Loucy (cell line): ENCODE data around the gene HGD.

ENCODE experiments used
- H2AFZ ChIP-seq: fragments of 200-600 bp; sonication (generic); 2 replicates; pipeline ENCODE4 v1.6.0; 2016; ENCODE audit warnings: antibody characterized with exemption, mild to moderate bottlenecking, low read length, moderate library complexity
- H3F3A ChIP-seq: fragments of 200-600 bp; 2 replicates; pipeline ENCODE4 v1.6.0; 2016; ENCODE audit warnings: antibody characterized with exemption, low read depth, mild to moderate bottlenecking
- H3K27me3 ChIP-seq: fragments of 200-600 bp; sonication (generic); 2 replicates; pipeline ENCODE4 v1.6.1; 2014; ENCODE audit warnings: low read length, mild to moderate bottlenecking; ENCODE audit not compliant: insufficient read depth, poor library complexity, severe bottlenecking
- H3K36me3 ChIP-seq: fragments of 200-600 bp; sonication (generic); 2 replicates; pipeline ENCODE4 v1.6.1; 2016; ENCODE audit warnings: low read length; ENCODE audit not compliant: insufficient read depth
- H3K4me1 ChIP-seq: fragments of 200-600 bp; sonication (generic); 2 replicates; pipeline ENCODE4 v1.5.1; 2014; ENCODE audit warnings: low read length, mild to moderate bottlenecking; ENCODE audit not compliant: insufficient read depth, poor library complexity, severe bottlenecking
- H3K4me2 ChIP-seq: fragments of 200-600 bp; sonication (generic); 2 replicates; pipeline ENCODE4 v1.6.0; 2014; ENCODE audit warnings: antibody characterized with exemption, low read length, low read depth, mild to moderate bottlenecking; ENCODE audit not compliant: poor library complexity, severe bottlenecking
- H3K4me3 ChIP-seq: fragments of 200-600 bp; sonication (generic); 2 replicates; pipeline ENCODE4 v1.5.1; 2014; ENCODE audit warnings: low read length, mild to moderate bottlenecking, mixed read lengths; ENCODE audit not compliant: poor library complexity, severe bottlenecking
- H3K79me2 ChIP-seq: fragments of 200-600 bp; sonication (generic); 2 replicates; pipeline ENCODE4 v1.6.1; 2014; ENCODE audit warnings: low read length; ENCODE audit not compliant: insufficient read depth
- H3K9ac ChIP-seq: fragments of 200-600 bp; sonication (generic); 2 replicates; pipeline ENCODE4 v1.6.0; 2014; ENCODE audit warnings: mild to moderate bottlenecking, low read depth, low read length, moderate library complexity; ENCODE audit not compliant: poor library complexity, severe bottlenecking
- H3K9me2 ChIP-seq: fragments of 200-600 bp; sonication (generic); replicated peaks from 2 replicates; pipeline ENCODE4 v1.6.1; 2016; ENCODE audit warnings: low read depth, low read length, mixed read lengths
- H3K9me3 ChIP-seq: fragments of 200-600 bp; sonication (generic); 2 replicates; pipeline ENCODE4 v1.6.1; 2014; ENCODE audit warnings: mild to moderate bottlenecking, antibody characterized with exemption, low read length, low read depth; ENCODE audit not compliant: insufficient read depth
- H4K20me1 ChIP-seq: fragments of 200-600 bp; sonication (generic); 2 replicates; pipeline ENCODE4 v1.6.0; 2014; ENCODE audit warnings: antibody characterized with exemption, low read length, mild to moderate bottlenecking; ENCODE audit not compliant: insufficient read depth, poor library complexity, severe bottlenecking
- CTCF ChIP-seq: fragments of 200-600 bp; sonication (generic); conservative IDR thresholded peaks from 2 replicates; pipeline ENCODE4 v1.5.1; 2014; ENCODE audit warnings: mild to moderate bottlenecking, antibody characterized with exemption, low read length
- EZH2phosphoT487 ChIP-seq: fragments of 200-600 bp; IDR thresholded peaks from 2 replicates; pipeline ENCODE4 v1.6.1; 2018; ENCODE audit warnings: antibody characterized with exemption, mild to moderate bottlenecking, moderate library complexity, borderline replicate concordance

The HGD gene

GRCh38 chr3:120601554-120601953 is 80.5 kb downstream of the HGD start:
- H3K4me1 ChIP-seq, result peaks cover 29% of the 10 kb centered on the region
- H4K20me1 ChIP-seq, result peaks cover 40% of the 10 kb centered on the region
- H3K4me3 ChIP-seq, result no peak overlapping the region
- H3K9me3 ChIP-seq, result no peaks in the 10 kb centered on the region
- H3K9me2 ChIP-seq, result no peaks in the 10 kb centered on the region
- peaks cover 1% of the 10 kb centered on the region for H3K27me3 ChIP-seq
- TF ChIP-seq EZH2phosphoT487, result no peak
- no peak for TF ChIP-seq CTCF
- peak overlapping the region; percentile 86 for H3K4me2 ChIP-seq
- H3K36me3 ChIP-seq, result peaks cover 18% of the 10 kb centered on the region
- H2AFZ ChIP-seq, result no peak overlapping the region
- no peaks in the 10 kb centered on the region for H3F3A ChIP-seq
- H3K9ac ChIP-seq, result no peak overlapping the region
- peaks cover 41% of the 10 kb centered on the region for H3K79me2 ChIP-seq

- peak overlapping the region; percentile 99 for H3K9ac ChIP-seq
Observed at GRCh38 chr3:120599211-120599610, 82.8 kb downstream of the HGD start.

GRCh38 chr3:120597445-120598049 is 84.5 kb downstream of the HGD start:
- Histone ChIP-seq H3K4me2 (peak overlapping the region; percentile 86), H3K9ac (peak overlapping the region; percentile 99), H3K9me2 (no peaks in the 10 kb centered on the region), H3K9me3 (no peaks in the 10 kb centered on the region), H3K27me3 (peaks cover 4% of the 10 kb centered on the region), H3K79me2 (peaks cover 44% of the 10 kb centered on the region), H3F3A (no peaks in the 10 kb centered on the region), H3K4me1 (peaks cover 35% of the 10 kb centered on the region), H3K36me3 (peaks cover 17% of the 10 kb centered on the region), H2AFZ (no peak overlapping the region), H3K4me3 (peak overlapping the region; percentile 99), H4K20me1 (peaks cover 40% of the 10 kb centered on the region)
- no peak for TF ChIP-seq EZH2phosphoT487
- no peak for TF ChIP-seq CTCF

More at GRCh38 chr3:120599211-120599610, 82.8 kb downstream of the HGD start:
- Histone ChIP-seq H3K9me2 (no peaks in the 10 kb centered on the region), H3K79me2 (peaks cover 44% of the 10 kb centered on the region), H3K27me3 (peaks cover 4% of the 10 kb centered on the region), H3K9me3 (no peaks in the 10 kb centered on the region), H2AFZ (no peak overlapping the region), H3F3A (no peaks in the 10 kb centered on the region), H3K4me3 (peak overlapping the region; percentile 99), H3K36me3 (peaks cover 18% of the 10 kb centered on the region), H3K4me2 (peak overlapping the region; percentile 86), H4K20me1 (peaks cover 40% of the 10 kb centered on the region), H3K4me1 (peaks cover 35% of the 10 kb centered on the region)
- TF ChIP-seq EZH2phosphoT487 (no peak), CTCF (no peak)
